Suprapubic skin (tissue), 4 donors: ENCODE data around the gene SIK2. TPM values are rescaled to one million over a fixed set of nuclear protein-coding genes. Genes with fewer than 3 reads are reported as not detected.

Experiments used
- DNase-seq, 2 donors: peaks; one replicate each; pipeline ENCODE4 v3.0.0-alpha.2; 2019; ENCODE audit warnings: low spot score in 2 of 2
- H3K27ac ChIP-seq: fragments of 200-600 bp; sonication (generic); one replicate; pipeline ENCODE4 v1.5.1; 2019
- H3K27me3 ChIP-seq: fragments of 200-600 bp; sonication (generic); one replicate; pipeline ENCODE4 v1.5.1; 2019
- H3K36me3 ChIP-seq: fragments of 200-600 bp; sonication (generic); one replicate; pipeline ENCODE4 v1.5.1; 2019
- H3K4me1 ChIP-seq: fragments of 200-600 bp; sonication (generic); one replicate; pipeline ENCODE4 v1.5.1; 2019
- H3K4me3 ChIP-seq: fragments of 200-600 bp; sonication (generic); one replicate; pipeline ENCODE4 v1.5.1; 2019; ENCODE audit warnings: mild to moderate bottlenecking
- H3K9me3 ChIP-seq: fragments of 200-600 bp; sonication (generic); one replicate; pipeline ENCODE4 v1.5.1; 2019
- EP300 ChIP-seq: sonication (generic); formaldehyde crosslinking; IDR thresholded peaks from one replicate; pipeline ENCODE4 v1.6.1; 2017; ENCODE audit warnings: antibody characterized with exemption
- POLR2A ChIP-seq, 2 donors: fragments of 450-650 bp; IDR thresholded peaks; one replicate each; pipeline ENCODE4 v1.6.1; 2017; ENCODE audit warnings: antibody characterized with exemption in 2 of 2, mild to moderate bottlenecking in 2 of 2, moderate library complexity in 2 of 2
- POLR2AphosphoS5 ChIP-seq, 3 donors: sonication (generic); formaldehyde crosslinking; IDR thresholded peaks; one replicate each; pipeline ENCODE4 v1.6.1; 2017; ENCODE audit warnings: antibody characterized with exemption in 3 of 3
- WGBS: methylation state at CpG from one replicate; pipeline ENCODE4 v1.1.5; 2018; 5-methylcytosine and 5-hydroxymethylcytosine counted together
- total RNA-seq, 4 donors: library from RNA; depleted of rRNA; stranded (reverse); fragments of >200 nt; gene quantifications; one replicate each; pipeline ENCODE4 v1.1.0, GENCODE V29; 2016
- TF ChIP-seq, protein P1 (sequence below), 2 donors: fragments of 200-600 bp in 1 of 2; fragments of 450-650 bp in 1 of 2; sonication (generic) in 1 of 2; IDR thresholded peaks; one replicate each; pipeline ENCODE4 v1.5.1; 2016 to 2019; ENCODE audit warnings: antibody characterized with exemption in 2 of 2, mild to moderate bottlenecking in 1 of 2, moderate library complexity in 1 of 2

The SIK2 gene
- total RNA-seq, 4 donors from 2014 or later, result 13.9 to 29.0 (median 25.1) TPM

- WGBS, result 57% methylated on average over 6 of the region's 6 CpGs
- Histone ChIP-seq H3K9me3 (no peaks in the 10 kb centered on the region), H3K27me3 (no peaks in the 10 kb centered on the region), H3K4me1 (peaks cover 20% of the 10 kb centered on the region), H3K36me3 (peaks cover 67% of the 10 kb centered on the region), H3K4me3 (no peak overlapping the region), H3K27ac (peak overlapping the region; percentile 65)
- TF ChIP-seq POLR2AphosphoS5 (IDR thresholded peaks at IDR 0.05) (no peak), POLR2A (IDR thresholded peaks at IDR 0.05) (no peak), EP300 (no peak)
- TF ChIP-seq, protein P1, sequence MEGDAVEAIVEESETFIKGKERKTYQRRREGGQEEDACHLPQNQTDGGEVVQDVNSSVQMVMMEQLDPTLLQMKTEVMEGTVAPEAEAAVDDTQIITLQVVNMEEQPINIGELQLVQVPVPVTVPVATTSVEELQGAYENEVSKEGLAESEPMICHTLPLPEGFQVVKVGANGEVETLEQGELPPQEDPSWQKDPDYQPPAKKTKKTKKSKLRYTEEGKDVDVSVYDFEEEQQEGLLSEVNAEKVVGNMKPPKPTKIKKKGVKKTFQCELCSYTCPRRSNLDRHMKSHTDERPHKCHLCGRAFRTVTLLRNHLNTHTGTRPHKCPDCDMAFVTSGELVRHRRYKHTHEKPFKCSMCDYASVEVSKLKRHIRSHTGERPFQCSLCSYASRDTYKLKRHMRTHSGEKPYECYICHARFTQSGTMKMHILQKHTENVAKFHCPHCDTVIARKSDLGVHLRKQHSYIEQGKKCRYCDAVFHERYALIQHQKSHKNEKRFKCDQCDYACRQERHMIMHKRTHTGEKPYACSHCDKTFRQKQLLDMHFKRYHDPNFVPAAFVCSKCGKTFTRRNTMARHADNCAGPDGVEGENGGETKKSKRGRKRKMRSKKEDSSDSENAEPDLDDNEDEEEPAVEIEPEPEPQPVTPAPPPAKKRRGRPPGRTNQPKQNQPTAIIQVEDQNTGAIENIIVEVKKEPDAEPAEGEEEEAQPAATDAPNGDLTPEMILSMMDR (IDR thresholded peaks at IDR 0.05), result no peak
- no peak for DNase-seq
These were observed 116.2 kb downstream of the SIK2 start for GRCh38 chr11:111718436-111718835.

- H3K36me3 ChIP-seq, result peaks cover 67% of the 10 kb centered on the region
- TF ChIP-seq, protein P1 (IDR thresholded peaks at IDR 0.05), result no peak
- TF ChIP-seq EP300 (no peak), POLR2AphosphoS5 (IDR thresholded peaks at IDR 0.05) (no peak), POLR2A (IDR thresholded peaks at IDR 0.05) (no peak)
- WGBS, result 80% methylated on average over 5 of the region's 5 CpGs
- no peak overlapping the region for H3K4me3 ChIP-seq
- no peaks in the 10 kb centered on the region for H3K9me3 ChIP-seq
- H3K4me1 ChIP-seq, result peaks cover 20% of the 10 kb centered on the region
- DNase-seq, result no peak
- peak overlapping the region; percentile 65 for H3K27ac ChIP-seq
- no peaks in the 10 kb centered on the region for H3K27me3 ChIP-seq
These were observed 116.6 kb downstream of the SIK2 start for GRCh38 chr11:111718859-111719258.

GRCh38 chr11:111719379-111719778, 117.1 kb downstream of the SIK2 start:
- DNase-seq, result no peak
- TF ChIP-seq POLR2AphosphoS5 (IDR thresholded peaks at IDR 0.05), result no peak
- TF ChIP-seq EP300, result no peak
- no peak for TF ChIP-seq POLR2A (IDR thresholded peaks at IDR 0.05)
- TF ChIP-seq, protein P1 (IDR thresholded peaks at IDR 0.05), result no peak
- Histone ChIP-seq H3K4me3 (no peak overlapping the region), H3K4me1 (peaks cover 20% of the 10 kb centered on the region), H3K27me3 (no peaks in the 10 kb centered on the region), H3K27ac (peak overlapping the region; percentile 6), H3K9me3 (no peaks in the 10 kb centered on the region), H3K36me3 (peaks cover 67% of the 10 kb centered on the region)
- 83% methylated on average over 2 of the region's 2 CpGs for WGBS

GRCh38 chr11:111720801-111721494, 118.7 kb downstream of the SIK2 start:
- Histone ChIP-seq H3K9me3 (no peaks in the 10 kb centered on the region), H3K4me1 (peaks cover 20% of the 10 kb centered on the region), H3K27ac (no peak overlapping the region), H3K27me3 (no peaks in the 10 kb centered on the region), H3K36me3 (peaks cover 74% of the 10 kb centered on the region), H3K4me3 (no peak overlapping the region)
- TF ChIP-seq, protein P1 (IDR thresholded peaks at IDR 0.05), result no peak
- TF ChIP-seq EP300, result no peak
- TF ChIP-seq POLR2AphosphoS5 (IDR thresholded peaks at IDR 0.05), result no peak
- TF ChIP-seq POLR2A (IDR thresholded peaks at IDR 0.05), result no peak
- no peak for DNase-seq
- 91% methylated on average over 7 of the region's 7 CpGs for WGBS

DNA sequence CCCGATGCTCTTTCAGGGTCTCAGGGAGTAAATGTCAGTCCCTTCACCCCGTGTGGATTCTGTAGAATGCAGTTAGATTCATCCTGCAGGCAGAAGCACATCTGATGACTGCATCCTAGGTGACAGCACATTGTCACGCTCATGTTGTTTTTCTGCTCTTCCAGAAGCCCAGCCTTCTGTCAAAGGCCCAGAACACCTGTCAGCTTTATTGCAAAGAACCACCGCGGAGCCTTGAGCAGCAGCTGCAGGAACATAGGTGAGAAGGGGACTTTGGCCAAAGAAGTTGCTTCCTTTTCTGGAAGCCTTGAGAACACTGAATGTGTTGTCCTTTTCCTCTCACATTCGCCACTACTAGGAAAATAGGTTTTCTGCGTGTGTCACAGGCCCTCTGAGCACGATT, 120.3 kb downstream of the SIK2 start:
- H3K36me3 ChIP-seq, result peaks cover 79% of the 10 kb centered on the region
- peaks cover 20% of the 10 kb centered on the region for H3K4me1 ChIP-seq
- 90% methylated on average over 8 of the region's 8 CpGs for WGBS
- TF ChIP-seq POLR2AphosphoS5 (IDR thresholded peaks at IDR 0.05), result no peak
- TF ChIP-seq, protein P1 (IDR thresholded peaks at IDR 0.05), result no peak
- no peak for TF ChIP-seq POLR2A (IDR thresholded peaks at IDR 0.05)
- TF ChIP-seq EP300, result no peak
- DNase-seq, result no peak
- H3K27ac ChIP-seq, result no peak overlapping the region
- no peaks in the 10 kb centered on the region for H3K27me3 ChIP-seq
- H3K9me3 ChIP-seq, result no peaks in the 10 kb centered on the region
- no peak overlapping the region for H3K4me3 ChIP-seq
